HG02610 (cell line): ENCODE data around the gene KCNQ1.

Experiments
- ATAC-seq: cut with Tn5 transposase; IDR thresholded peaks from one replicate; pipeline ENCODE4 v1.9.1; 2021; ENCODE audit warnings: mild to moderate bottlenecking, moderate library complexity; ENCODE audit not compliant: unreplicated experiment

The KCNQ1 gene

GRCh38 chr11:2842876-2843275 lies 398.1 kb downstream of the KCNQ1 start:
- no peak for ATAC-seq

DNA sequence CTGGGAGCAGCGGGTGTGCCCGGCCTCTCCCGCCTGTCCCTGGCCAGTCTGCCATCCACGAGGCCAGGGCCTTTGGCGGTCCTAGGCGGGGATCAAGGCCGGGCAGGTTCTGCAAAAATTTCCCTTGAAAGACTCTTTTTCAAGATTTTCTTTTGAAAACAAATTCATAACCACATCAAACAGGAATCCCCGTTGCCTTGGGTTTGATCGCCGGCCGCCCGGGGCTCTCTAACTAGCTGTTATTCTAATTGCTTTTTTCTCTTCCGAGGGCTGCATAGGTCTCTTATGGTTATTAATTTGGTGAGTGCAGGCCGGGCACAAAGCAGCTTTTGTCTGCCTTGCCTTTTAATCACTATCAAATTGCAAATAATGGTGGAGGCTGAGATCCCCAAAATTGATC lies 398.7 kb downstream of the KCNQ1 start:
- no peak for ATAC-seq

- no peak for ATAC-seq
Observed at GRCh38 chr11:2844116-2844842, 399.5 kb downstream of the KCNQ1 start.

DNA sequence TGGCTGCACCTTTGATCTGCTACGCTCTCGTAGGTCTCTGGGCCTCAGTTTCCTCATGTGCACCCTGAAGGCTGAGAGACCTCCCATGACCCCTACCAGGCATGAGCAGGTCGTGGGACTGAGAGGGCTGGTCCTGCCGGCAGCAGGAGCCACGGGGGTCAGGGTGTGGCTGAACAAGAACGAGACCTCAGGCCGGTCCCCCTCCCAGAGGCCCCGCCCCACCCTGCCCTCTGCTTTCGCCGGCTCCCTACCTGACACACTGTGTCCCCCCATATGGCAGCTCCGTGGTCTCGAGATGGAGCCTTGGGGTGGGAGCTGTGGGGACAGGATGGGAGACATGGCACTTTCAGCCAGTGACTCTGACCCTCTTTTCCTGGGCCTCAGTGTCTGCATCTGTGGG lies 400.2 kb downstream of the KCNQ1 start:
- ATAC-seq = no peak

DNA sequence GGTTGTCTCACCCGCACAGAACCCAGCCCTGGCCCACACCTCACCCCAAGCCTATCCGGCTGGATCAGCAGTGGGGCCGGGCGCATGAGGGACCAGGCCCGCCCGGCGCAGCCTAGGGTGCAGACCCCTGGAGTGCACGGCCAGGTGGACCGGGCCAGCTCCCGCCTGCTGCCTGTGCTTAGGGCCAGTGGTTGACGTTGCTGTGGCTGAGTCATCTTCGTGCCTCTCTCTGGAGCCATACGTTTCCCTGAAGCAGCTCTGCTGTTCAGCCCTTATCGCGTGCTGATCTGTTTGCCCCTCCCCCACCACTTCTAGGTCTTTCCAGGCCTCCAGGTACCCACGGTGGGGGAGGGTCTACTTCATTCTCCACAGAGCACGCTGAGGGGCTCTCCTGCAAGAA lies 401.2 kb downstream of the KCNQ1 start:
- no peak for ATAC-seq

- no peak for ATAC-seq
Observed at GRCh38 chr11:2846470-2846869, 401.7 kb downstream of the KCNQ1 start.

DNA sequence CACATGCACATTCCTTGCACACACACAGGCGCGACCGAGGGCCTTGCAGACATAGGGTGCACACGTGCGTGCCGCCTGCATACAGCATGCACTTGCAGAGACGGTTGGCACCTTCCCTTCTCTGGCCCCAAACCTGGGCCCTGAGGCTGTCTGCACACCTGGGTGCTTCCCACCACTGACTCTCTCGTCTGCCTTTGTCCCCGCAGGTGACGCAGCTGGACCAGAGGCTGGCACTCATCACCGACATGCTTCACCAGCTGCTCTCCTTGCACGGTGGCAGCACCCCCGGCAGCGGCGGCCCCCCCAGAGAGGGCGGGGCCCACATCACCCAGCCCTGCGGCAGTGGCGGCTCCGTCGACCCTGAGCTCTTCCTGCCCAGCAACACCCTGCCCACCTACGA lies 402.8 kb downstream of the KCNQ1 start:
- no peak for ATAC-seq

- no peak for ATAC-seq
Observed at GRCh38 chr11:2848497-2848896, 403.7 kb downstream of the KCNQ1 start.

GRCh38 chr11:2849994-2850770 lies 405.4 kb downstream of the KCNQ1 start:
- ATAC-seq = no peak

DNA sequence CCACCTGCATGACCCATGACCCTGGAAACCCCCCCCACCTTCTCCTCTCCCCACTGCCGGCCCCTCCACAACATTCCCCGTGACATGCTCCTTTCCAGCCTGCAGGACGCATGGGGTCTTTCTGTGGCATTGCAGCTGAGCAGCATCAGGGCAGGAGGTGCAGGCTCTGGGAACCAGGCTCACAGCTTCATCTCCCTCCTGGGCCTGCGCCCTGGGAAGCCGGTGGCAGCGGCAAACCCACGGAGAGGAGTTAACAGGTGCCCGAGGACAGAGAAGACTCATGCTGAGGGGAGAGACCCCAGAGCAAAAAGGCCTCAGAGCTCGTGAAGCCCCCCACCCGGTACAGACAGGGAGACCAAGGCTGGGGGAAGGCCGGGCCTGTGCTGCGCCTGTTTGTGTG lies 408.6 kb downstream of the KCNQ1 start:
- ATAC-seq = no peak

DNA sequence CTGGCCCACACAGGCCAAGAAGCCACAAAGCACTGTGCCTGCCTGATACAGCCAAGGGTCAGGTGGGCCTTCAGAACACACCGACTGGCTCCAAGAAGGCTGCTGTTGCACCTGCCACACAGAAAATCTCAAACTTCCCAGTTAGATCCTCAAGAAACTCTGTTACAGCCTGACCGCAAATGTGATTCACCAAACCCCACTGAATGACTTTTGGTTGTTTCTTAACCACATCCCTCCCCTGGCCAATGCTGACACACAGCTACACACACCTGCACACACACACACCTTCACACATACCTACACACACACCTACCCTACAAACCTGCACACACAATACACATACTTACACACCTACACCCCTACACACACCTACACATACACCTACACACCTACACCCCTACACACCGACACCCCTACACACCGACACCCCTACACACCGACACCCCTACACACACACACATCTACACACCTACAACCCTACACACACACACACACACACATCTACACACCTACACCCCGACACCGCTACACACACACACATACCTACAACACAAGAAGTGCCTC lies 409.3 kb downstream of the KCNQ1 start:
- no peak for ATAC-seq

GRCh38 chr11:2855162-2855561 lies 410.4 kb downstream of the KCNQ1 start:
- ATAC-seq = no peak

GRCh38 chr11:2857276-2857675 lies 412.5 kb downstream of the KCNQ1 start:
- ATAC-seq = no peak

DNA sequence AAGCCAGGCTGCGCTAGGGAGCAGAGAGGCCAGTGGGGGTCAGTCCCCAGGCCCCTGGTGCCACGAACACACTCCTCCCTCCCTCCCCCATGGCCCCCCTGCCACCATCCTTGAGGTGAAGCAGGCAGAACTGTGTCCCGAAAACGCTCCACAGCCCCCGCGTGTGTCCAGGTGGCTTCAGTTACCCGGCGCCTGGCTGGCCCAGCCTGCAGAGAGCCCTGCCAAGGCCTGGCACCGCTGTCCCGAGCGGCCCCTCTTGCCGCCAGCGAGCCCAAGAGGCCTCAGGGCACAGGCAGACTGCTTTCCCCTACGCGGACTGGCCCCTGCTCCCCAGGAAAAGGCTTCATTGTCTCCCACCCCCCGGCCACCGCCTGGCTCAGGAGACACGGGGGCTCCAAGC lies 413.1 kb downstream of the KCNQ1 start:
- no peak for ATAC-seq

- ATAC-seq = no peak
Observed at GRCh38 chr11:2858995-2859698, 414.3 kb downstream of the KCNQ1 start.

DNA sequence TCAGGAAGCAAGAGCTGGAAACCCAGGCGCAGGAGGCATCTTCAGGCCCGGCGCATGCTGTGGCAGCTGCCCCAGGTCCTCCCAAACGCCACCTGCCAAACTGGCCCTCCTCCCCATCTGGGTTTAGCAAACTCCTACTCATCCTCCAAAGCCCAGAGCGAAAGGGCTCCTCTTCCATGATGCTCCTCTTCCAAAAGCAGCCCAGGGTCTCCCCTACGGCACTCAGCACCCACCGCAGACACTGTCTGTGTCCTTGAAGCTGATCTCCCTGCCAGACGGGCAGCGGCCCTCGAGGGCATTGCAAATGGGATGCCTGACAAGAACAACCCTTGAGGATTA lies 414.9 kb downstream of the KCNQ1 start:
- no peak for ATAC-seq

GRCh38 chr11:2860636-2861035 lies 415.8 kb downstream of the KCNQ1 start:
- ATAC-seq = no peak

DNA sequence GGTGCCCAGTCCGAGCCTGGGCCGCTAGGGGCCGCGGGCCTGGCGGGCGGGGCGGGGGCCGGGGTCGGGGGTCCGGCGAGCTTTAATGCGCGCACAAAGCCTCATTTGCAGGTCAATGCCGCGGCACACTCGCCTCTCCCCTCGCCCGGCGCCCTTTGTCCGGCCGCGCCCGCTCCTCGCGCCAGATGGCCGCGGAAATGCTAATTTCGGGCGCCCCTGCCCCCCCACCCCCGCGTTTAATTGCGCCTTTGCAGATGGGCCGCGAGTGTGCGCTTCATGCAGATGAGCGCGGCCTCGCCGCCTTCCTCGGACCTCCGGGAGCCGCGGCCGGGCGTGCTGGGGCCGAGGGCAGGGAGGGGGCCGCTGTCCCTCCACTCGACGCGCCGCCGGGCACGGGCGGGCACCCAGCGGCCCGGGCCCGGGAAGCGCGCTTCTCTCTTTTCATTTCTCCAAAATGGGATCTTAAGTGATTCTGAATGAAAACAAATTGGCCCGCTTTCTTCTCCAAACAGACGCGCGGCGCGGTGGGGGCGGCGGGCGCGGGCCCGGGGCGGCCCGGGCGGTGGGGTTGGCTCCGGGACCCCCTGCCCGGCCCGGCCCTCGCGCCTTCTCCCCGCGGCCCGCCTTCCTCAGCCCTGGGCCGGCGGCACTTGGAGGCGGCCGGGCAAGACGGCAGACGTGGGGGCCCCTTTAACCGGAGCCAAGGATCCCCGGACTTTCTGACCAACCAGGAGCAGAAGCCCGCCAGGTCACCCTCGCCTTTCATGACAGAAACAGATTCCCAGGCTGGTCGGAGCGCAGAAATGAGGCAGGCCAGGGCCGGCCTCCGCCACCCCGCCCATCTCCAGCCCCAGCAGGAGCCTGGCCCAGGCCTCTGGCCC lies 417.8 kb downstream of the KCNQ1 start:
- ATAC-seq = no peak

- ATAC-seq = no peak
Observed at GRCh38 chr11:2863276-2863618, 418.4 kb downstream of the KCNQ1 start.

DNA sequence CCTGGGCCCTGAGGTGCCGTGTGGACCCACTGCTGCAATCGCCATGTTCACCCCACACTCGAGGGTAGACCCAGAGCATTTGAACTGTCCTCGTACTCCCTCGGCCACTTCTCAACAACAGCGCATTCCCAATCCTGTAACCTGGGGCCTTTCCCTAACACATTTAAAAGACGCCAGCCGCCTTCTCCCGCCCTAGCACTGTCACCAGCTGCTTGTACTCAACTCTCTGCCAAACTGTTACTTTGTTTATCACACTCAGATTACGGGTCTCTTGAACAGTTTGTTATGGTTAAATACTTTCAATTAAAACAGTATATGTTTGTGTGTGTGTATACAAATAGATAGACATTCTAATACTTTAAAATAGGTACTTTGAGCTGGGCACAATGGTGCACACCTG lies 420.1 kb downstream of the KCNQ1 start:
- no peak for ATAC-seq
